ENCODE results near the gene HEATR5A.

GRCh38 chr14:31339743-31340142 is 80.6 kb downstream of the HEATR5A start:
- TF ChIP-seq CTCF (IDR thresholded peaks at IDR 0.05; ENCODE audit: low read length) (no peak), EZH2 (IDR thresholded peaks at IDR 0.05; ENCODE audit: borderline replicate concordance, low read length) (no peak)
